Psoas muscle (tissue), 8 donors: Measurements from ENCODE around the gene PHLDA1. TPM values are rescaled to one million over a fixed set of nuclear protein-coding genes. Genes with fewer than 3 reads are reported as not detected.
"Not testable (repeated sequence)": the region's sequence is repeated elsewhere in the genome, so short reads cannot be mapped to it uniquely, and the experiment has no call there.

Experiments used
- ATAC-seq, 4 donors: fragments of 200-7000 bp; cut with Tn5 transposase; one replicate each; pipeline ENCODE4 v1.9.1; 2020; ENCODE audit warnings: moderate library complexity in 3 of 4, mild to moderate bottlenecking in 2 of 4
- DNase-seq, 2 donors: peaks; one replicate each; pipeline ENCODE4 v3.0.0-alpha.2; 2020
- H3K27ac ChIP-seq: fragments of 200-600 bp; one replicate; pipeline ENCODE4 v1.8.0; 2022
- H3K27me3 ChIP-seq, 3 donors: fragments of 200-600 bp in 1 of 3; one replicate each; pipeline versions ENCODE4 v1.6.1 to v1.8.0; 2013 to 2022; ENCODE audit warnings: low read length in 2 of 3, mild to moderate bottlenecking in 2 of 3, moderate library complexity in 1 of 3; ENCODE audit not compliant: insufficient read depth in 3 of 3
- H3K36me3 ChIP-seq, 2 donors: fragments of 200-600 bp in 1 of 2; one replicate each; pipeline versions ENCODE4 v1.6.1 to v1.8.0; 2013 to 2022; ENCODE audit warnings: low read depth in 1 of 2, mild to moderate bottlenecking in 1 of 2, moderate library complexity in 1 of 2; ENCODE audit not compliant: insufficient read depth in 1 of 2
- H3K4me1 ChIP-seq: fragments of 200-600 bp; one replicate; pipeline ENCODE4 v1.8.0; 2022
- H3K4me3 ChIP-seq: fragments of 200-600 bp; one replicate; pipeline ENCODE4 v1.8.0; 2022; ENCODE audit warnings: mild to moderate bottlenecking
- H3K9me3 ChIP-seq: fragments of 200-600 bp; one replicate; pipeline ENCODE4 v1.8.0; 2022
- CTCF ChIP-seq: fragments of 200-600 bp; IDR thresholded peaks from one replicate; pipeline ENCODE4 v1.8.0; 2022; ENCODE audit warnings: antibody characterized with exemption
- WGBS, 3 donors: extraction: QIAGEN DNeasy Blood & Tissue Kit; methylation state at CpG; one replicate each; pipeline versions ENCODE4 v1.1.6 to v1.1.7; 2013; 5-methylcytosine and 5-hydroxymethylcytosine counted together
- intact Hi-C, 2 donors: fragments of 100-400 bp; cut with DNase I; formaldehyde crosslinking; loops; one replicate each; pipeline versions ENCODE4 v1.11.0 to v1.14.2; 2022
- polyA plus RNA-seq, 3 donors: library from polyadenylated mRNA; stranded (reverse); fragments of 200-250 nt; gene quantifications; one replicate each; pipeline ENCODE4 v1.2.3, GENCODE V29; 2013
- total RNA-seq, 4 donors: library from RNA; stranded (reverse); fragmentation: NEBNext Ultra II Directional in 2 of 4; extraction: Animal tissue kit (Norgen Biotek cat#: 25700) in 2 of 4; gene quantifications; one replicate each; pipeline versions ENCODE4 v1.2.1 to v1.2.4, GENCODE V29; 2021 to 2023
- donor health status: healthy with polysubstance abuse.
- donor health status: DM: no; HTN: no; CAD: no; lungs with moderate emphysema.
- donor health status: Bipolar disorder and iron deficiency.
- donor health status: healthy.
- donor health status: DM: yes; HTN: yes; CAD: no.
- donor health status: DM: no; HTN: no; CAD: no.
- donor health status: DM: no; HTN: no; CAD: no.
- donor health status: DM: yes; HTN: yes; CAD: no.

The PHLDA1 gene
- total and polyA plus RNA-seq, 7 donors = 0.73 to 35.6 (median 3.5) TPM

- Histone ChIP-seq H3K9me3 (no peaks in the 10 kb centered on the region), H3K27me3 (no peaks in the 10 kb centered on the region), H3K27ac (no peak overlapping the region), H3K4me3 (no peak overlapping the region), H3K36me3 (no peaks in the 10 kb centered on the region), H3K4me1 (no peaks in the 10 kb centered on the region)
- ATAC-seq (no peak), DNase-seq (no peak)
- no peak for TF ChIP-seq CTCF
- intact Hi-C loops = no loop called here
These were observed 35.9 kb downstream of the PHLDA1 start for GRCh38 chr12:75995691-75996090.

- Histone ChIP-seq H3K9me3 (no peaks in the 10 kb centered on the region), H3K36me3 (no peaks in the 10 kb centered on the region), H3K27me3 (no peaks in the 10 kb centered on the region), H3K4me1 (no peaks in the 10 kb centered on the region), H3K27ac (no peak overlapping the region), H3K4me3 (no peak overlapping the region)
- DNase-seq = no peak
- no peak for TF ChIP-seq CTCF
- no peak for ATAC-seq
- 70 to 83% (median 79%) methylated on average over 4 of the region's 4 CpGs for WGBS, 3 donors
- intact Hi-C loops = no loop called here
These were observed 37.4 kb downstream of the PHLDA1 start for GRCh38 chr12:75994069-75994740.

- DNase-seq (no peak), ATAC-seq (no peak)
- H3K4me1 ChIP-seq = no peaks in the 10 kb centered on the region
- 68 to 79% (median 69%) methylated on average over 5 of the region's 5 CpGs for WGBS, 3 donors
- no peaks in the 10 kb centered on the region for H3K36me3 ChIP-seq
- TF ChIP-seq CTCF = no peak
- no peaks in the 10 kb centered on the region for H3K27me3 ChIP-seq
- no peak overlapping the region for H3K27ac ChIP-seq
- H3K9me3 ChIP-seq = no peaks in the 10 kb centered on the region
- no peak overlapping the region for H3K4me3 ChIP-seq
- intact Hi-C loops = no loop called here
These were observed 39.8 kb downstream of the PHLDA1 start for GRCh38 chr12:75991753-75992152.

GRCh38 chr12:75990189-75990912 is 41.2 kb downstream of the PHLDA1 start:
- Histone ChIP-seq H3K27me3 (no peaks in the 10 kb centered on the region), H3K9me3 (no peaks in the 10 kb centered on the region), H3K36me3 (no peaks in the 10 kb centered on the region), H3K27ac (no peak overlapping the region), H3K4me3 (no peak overlapping the region), H3K4me1 (no peaks in the 10 kb centered on the region)
- intact Hi-C loops = no loop called here
- WGBS, 3 donors = 90 to 92% (median 91%) methylated on average over 4 of the region's 4 CpGs
- TF ChIP-seq CTCF = no peak
- no peak for DNase-seq
- ATAC-seq = no peak

GRCh38 chr12:75987709-75988108 is 43.9 kb downstream of the PHLDA1 start:
- H3K9me3 ChIP-seq, H3K27me3 ChIP-seq, ATAC-seq, H3K4me3 ChIP-seq, H3K36me3 ChIP-seq, intact Hi-C loops, H3K4me1 ChIP-seq, H3K27ac ChIP-seq, DNase-seq: not testable (repeated sequence)
- WGBS, 3 donors = 90 to 94% (median 93%) methylated on average over 1 of the region's 1 CpG
